ENCODE measurements around the gene TSPAN18.

DNA sequence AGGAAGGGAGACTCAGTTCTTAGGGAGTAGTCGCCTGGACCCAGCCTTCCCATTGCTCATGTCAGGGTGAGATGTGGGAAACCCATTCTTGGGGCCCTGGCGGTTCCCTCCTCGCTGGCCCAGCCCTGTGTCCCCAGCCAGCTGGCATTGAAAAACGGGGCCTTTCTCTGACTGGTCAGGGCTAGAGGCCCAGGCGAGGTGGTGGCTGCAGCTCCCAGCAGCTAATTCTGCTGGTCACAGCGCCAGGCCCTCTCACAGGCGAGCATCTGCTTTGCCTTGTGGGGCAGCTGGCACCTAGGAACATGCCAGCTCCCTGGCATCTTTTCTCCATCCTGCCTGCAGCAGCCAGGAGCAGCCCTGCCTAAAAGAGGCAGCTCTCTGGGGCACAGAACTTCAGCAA is 20.1 kb downstream of the TSPAN18 start:
- TF ChIP-seq, protein P1, sequence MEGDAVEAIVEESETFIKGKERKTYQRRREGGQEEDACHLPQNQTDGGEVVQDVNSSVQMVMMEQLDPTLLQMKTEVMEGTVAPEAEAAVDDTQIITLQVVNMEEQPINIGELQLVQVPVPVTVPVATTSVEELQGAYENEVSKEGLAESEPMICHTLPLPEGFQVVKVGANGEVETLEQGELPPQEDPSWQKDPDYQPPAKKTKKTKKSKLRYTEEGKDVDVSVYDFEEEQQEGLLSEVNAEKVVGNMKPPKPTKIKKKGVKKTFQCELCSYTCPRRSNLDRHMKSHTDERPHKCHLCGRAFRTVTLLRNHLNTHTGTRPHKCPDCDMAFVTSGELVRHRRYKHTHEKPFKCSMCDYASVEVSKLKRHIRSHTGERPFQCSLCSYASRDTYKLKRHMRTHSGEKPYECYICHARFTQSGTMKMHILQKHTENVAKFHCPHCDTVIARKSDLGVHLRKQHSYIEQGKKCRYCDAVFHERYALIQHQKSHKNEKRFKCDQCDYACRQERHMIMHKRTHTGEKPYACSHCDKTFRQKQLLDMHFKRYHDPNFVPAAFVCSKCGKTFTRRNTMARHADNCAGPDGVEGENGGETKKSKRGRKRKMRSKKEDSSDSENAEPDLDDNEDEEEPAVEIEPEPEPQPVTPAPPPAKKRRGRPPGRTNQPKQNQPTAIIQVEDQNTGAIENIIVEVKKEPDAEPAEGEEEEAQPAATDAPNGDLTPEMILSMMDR (IDR thresholded peaks at IDR 0.05; ENCODE audit: control extremely low read depth in 1 of 3, insufficient read depth in 1 of 3, low read depth in 1 of 3, low read length in 3 of 3): no peak
- no peak for TF ChIP-seq GTF2F1 (IDR thresholded peaks at IDR 0.05; ENCODE audit: borderline replicate concordance, low read depth, low read length)
- TF ChIP-seq CEBPB (IDR thresholded peaks at IDR 0.05; ENCODE audit: low read depth, low read length): no peak
- no peak for TF ChIP-seq HDAC6 (IDR thresholded peaks at IDR 0.05; ENCODE audit: low read depth, low read length)
- no peak for TF ChIP-seq EZH2 (IDR thresholded peaks at IDR 0.05; ENCODE audit: low read depth, low read length, severe bottlenecking)
